Endodermal cell (in vitro differentiated cells): ENCODE results near the gene PHF8. TPM values are rescaled to one million over a fixed set of nuclear protein-coding genes. Genes with fewer than 3 reads are reported as not detected.

Experiments used
- DNase-seq: peaks from one replicate; pipeline ENCODE4 v3.0.0-alpha.2; 2017
- H3K27ac ChIP-seq: 2 replicates; pipeline ENCODE4 v1.5.1; 2013; ENCODE audit warnings: mild to moderate bottlenecking, low read depth, low read length, moderate library complexity
- H3K27me3 ChIP-seq: 2 replicates; pipeline ENCODE4 v1.6.1; 2013; ENCODE audit warnings: mild to moderate bottlenecking, low read length, moderate library complexity; ENCODE audit not compliant: insufficient read depth, control insufficient read depth, poor library complexity, severe bottlenecking
- H3K36me3 ChIP-seq: 2 replicates; pipeline ENCODE4 v1.7.0; 2013; ENCODE audit warnings: mild to moderate bottlenecking, low read length, moderate library complexity; ENCODE audit not compliant: control insufficient read depth, insufficient read depth
- H3K4me1 ChIP-seq: one replicate; pipeline ENCODE4 v1.7.0; 2013; ENCODE audit warnings: low read length; ENCODE audit not compliant: control insufficient read depth, insufficient read depth
- H3K4me3 ChIP-seq: 2 replicates; pipeline ENCODE4 v1.5.1; 2013; ENCODE audit warnings: mild to moderate bottlenecking, low read length, moderate library complexity
- H3K9ac ChIP-seq: 2 replicates; pipeline ENCODE4 v1.6.1; 2013; ENCODE audit warnings: mild to moderate bottlenecking, low read length, moderate library complexity; ENCODE audit not compliant: poor library complexity, severe bottlenecking; ENCODE audit errors: extremely low read depth
- H3K9me3 ChIP-seq: 2 replicates; pipeline ENCODE4 v1.6.1; 2013; ENCODE audit warnings: mild to moderate bottlenecking, low read length, moderate library complexity; ENCODE audit not compliant: control insufficient read depth
- H3K27ac Mint-ChIP-seq: 2 replicates; pipeline ENCODE4 v1.8.0; 2020; ENCODE audit warnings: mixed read lengths
- H3K27me3 Mint-ChIP-seq: 2 replicates; pipeline ENCODE4 v1.8.0; 2021; ENCODE audit warnings: mild to moderate bottlenecking, mixed read lengths; ENCODE audit not compliant: insufficient read depth
- H3K36me3 Mint-ChIP-seq: 2 replicates; pipeline ENCODE4 v1.8.0; 2020; ENCODE audit warnings: low read depth, mixed read lengths
- H3K4me1 Mint-ChIP-seq: 2 replicates; pipeline ENCODE4 v1.8.0; 2020; ENCODE audit warnings: mixed read lengths
- H3K4me3 Mint-ChIP-seq: 2 replicates; pipeline ENCODE4 v1.8.0; 2020; ENCODE audit warnings: mild to moderate bottlenecking, moderate library complexity, mixed read lengths
- H3K9me3 Mint-ChIP-seq: 2 replicates; pipeline ENCODE4 v1.8.0; 2020; ENCODE audit warnings: mild to moderate bottlenecking, mixed read lengths
- WGBS, 2 experiments: methylation state at CpG; one replicate each; pipeline versions ENCODE4 v1.1.5 to v1.1.7; 2013; ENCODE audit warnings: missing lambda C conversion rate in 2 of 2, mixed read lengths in 1 of 2; ENCODE audit not compliant: insufficient coverage in 1 of 2, insufficient read length in 1 of 2; 5-methylcytosine and 5-hydroxymethylcytosine counted together
- total RNA-seq, 2 donors: library from RNA; stranded (reverse); fragmentation: NEBNext Ultra II Directional in 1 of 2; extraction: Animal tissue kit (Norgen Biotek cat#: 25700) in 1 of 2; gene quantifications; 2 replicates in 1 of 2; 3 replicates in 1 of 2; pipeline ENCODE4 v1.2.1, GENCODE V29; 2021
- TF ChIP-seq, protein P1 (sequence below): fragments of 200-600 bp; sonication (generic); conservative IDR thresholded peaks from 2 replicates; pipeline ENCODE4 v1.5.0; 2021; ENCODE audit warnings: antibody characterized with exemption, mild to moderate bottlenecking

The PHF8 gene
- total RNA-seq, 2 donors from 2014 or later, result 30.6 to 36.4 TPM

DNA sequence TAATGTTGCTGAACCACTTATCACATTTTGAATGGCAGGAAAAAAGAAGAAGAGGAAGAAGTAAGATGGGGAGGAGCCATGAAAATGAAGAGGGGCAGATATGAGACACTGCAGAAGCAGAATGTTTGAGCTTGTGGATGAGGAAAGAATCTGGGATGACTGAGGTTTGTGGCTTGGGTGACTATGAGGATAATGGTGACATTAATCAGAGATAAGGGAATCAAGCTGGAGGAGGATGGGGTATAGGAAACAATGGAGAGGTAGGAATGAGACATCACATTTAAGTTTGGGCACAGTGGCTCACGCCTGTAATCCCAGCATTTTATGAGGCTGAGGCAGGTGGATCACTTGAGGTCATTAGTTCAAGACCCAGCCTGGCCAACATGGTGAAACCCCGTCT lies 19.1 kb upstream of the PHF8 start:
- H3K9me3 ChIP-seq, result no peaks in the 10 kb centered on the region
- H3K36me3 Mint-ChIP-seq, result no peaks in the 10 kb centered on the region
- H3K27me3 Mint-ChIP-seq, result no peaks in the 10 kb centered on the region
- H3K27me3 ChIP-seq, result no peaks in the 10 kb centered on the region
- H3K9me3 Mint-ChIP-seq, result peaks cover 53% of the 10 kb centered on the region
- H3K9ac ChIP-seq, result no peak overlapping the region
- no peak overlapping the region for H3K4me3 Mint-ChIP-seq
- H3K4me1 Mint-ChIP-seq, result no peaks in the 10 kb centered on the region
- TF ChIP-seq, protein P1, sequence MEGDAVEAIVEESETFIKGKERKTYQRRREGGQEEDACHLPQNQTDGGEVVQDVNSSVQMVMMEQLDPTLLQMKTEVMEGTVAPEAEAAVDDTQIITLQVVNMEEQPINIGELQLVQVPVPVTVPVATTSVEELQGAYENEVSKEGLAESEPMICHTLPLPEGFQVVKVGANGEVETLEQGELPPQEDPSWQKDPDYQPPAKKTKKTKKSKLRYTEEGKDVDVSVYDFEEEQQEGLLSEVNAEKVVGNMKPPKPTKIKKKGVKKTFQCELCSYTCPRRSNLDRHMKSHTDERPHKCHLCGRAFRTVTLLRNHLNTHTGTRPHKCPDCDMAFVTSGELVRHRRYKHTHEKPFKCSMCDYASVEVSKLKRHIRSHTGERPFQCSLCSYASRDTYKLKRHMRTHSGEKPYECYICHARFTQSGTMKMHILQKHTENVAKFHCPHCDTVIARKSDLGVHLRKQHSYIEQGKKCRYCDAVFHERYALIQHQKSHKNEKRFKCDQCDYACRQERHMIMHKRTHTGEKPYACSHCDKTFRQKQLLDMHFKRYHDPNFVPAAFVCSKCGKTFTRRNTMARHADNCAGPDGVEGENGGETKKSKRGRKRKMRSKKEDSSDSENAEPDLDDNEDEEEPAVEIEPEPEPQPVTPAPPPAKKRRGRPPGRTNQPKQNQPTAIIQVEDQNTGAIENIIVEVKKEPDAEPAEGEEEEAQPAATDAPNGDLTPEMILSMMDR, result no peak
- no peak for DNase-seq
- H3K36me3 ChIP-seq, result no peaks in the 10 kb centered on the region
- no peak overlapping the region for H3K27ac ChIP-seq
- 92 to 97% methylated on average over 2 of the region's 2 CpGs for WGBS, 2 experiments
- H3K27ac Mint-ChIP-seq, result no peak overlapping the region
- H3K4me1 ChIP-seq, result no peaks in the 10 kb centered on the region
- no peak overlapping the region for H3K4me3 ChIP-seq

DNA sequence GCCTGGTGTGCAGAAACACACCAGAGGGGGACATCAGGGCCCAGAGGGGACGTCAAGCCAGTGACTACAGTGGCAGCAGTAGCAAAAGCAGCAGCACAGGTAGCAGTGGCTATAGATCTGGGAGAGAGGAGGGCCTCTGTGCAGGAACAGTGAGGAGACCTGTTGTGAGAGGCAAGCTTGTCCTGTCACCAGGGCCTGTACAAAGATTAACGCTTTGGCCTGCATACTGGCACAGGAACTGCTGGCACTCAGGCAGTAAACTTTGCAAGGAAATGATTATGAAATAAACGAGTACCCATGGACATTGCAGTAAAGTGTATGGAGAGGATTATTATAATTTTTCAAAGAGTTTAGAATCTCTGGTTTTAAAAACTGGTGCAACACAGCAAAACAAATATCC lies 5.5 kb upstream of the PHF8 start:
- Mint-ChIP-seq H3K27ac (no peak overlapping the region), H3K4me1 (peaks cover 8% of the 10 kb centered on the region), H3K27me3 (no peaks in the 10 kb centered on the region), H3K4me3 (no peak overlapping the region), H3K9me3 (peaks cover 77% of the 10 kb centered on the region), H3K36me3 (no peaks in the 10 kb centered on the region)
- H3K27ac ChIP-seq, result no peak overlapping the region
- no peaks in the 10 kb centered on the region for H3K36me3 ChIP-seq
- H3K27me3 ChIP-seq, result no peaks in the 10 kb centered on the region
- WGBS, 2 experiments, result 76% methylated on average over 3 of the region's 3 CpGs; no CpG with 5 or more reads in 1 of the 2 experiments
- H3K9me3 ChIP-seq, result no peaks in the 10 kb centered on the region
- no peak for DNase-seq
- H3K9ac ChIP-seq, result no peak overlapping the region
- no peaks in the 10 kb centered on the region for H3K4me1 ChIP-seq
- H3K4me3 ChIP-seq, result no peak overlapping the region
- TF ChIP-seq, protein P1, result no peak

DNA sequence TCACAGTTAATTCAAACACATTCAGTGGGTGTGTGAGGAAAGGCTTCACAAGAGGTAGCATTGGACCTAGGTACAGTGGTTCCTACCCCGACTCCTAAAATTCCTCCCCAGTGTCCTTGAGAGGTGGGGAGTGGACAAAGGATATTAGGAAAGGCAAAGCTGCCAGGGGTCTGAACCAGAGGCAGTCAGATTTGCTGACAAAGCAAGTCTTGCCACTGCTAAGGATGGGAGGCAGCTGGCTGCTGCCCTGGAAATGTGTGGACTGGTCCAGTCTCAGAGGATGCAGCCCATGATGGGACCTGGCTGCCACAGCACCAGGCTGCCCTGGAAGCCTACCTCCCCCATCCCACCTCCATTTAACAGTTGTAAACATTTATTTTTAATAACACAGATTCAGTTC lies 4.1 kb upstream of the PHF8 start:
- Histone ChIP-seq H3K27ac (no peak overlapping the region), H3K27me3 (no peaks in the 10 kb centered on the region), H3K4me1 (no peaks in the 10 kb centered on the region), H3K9ac (no peak overlapping the region), H3K4me3 (no peak overlapping the region), H3K36me3 (no peaks in the 10 kb centered on the region), H3K9me3 (no peaks in the 10 kb centered on the region)
- peaks cover 8% of the 10 kb centered on the region for H3K4me1 Mint-ChIP-seq
- 80% methylated on average over 1 of the region's 1 CpG; no CpG with 5 or more reads in 1 of the 2 experiments for WGBS, 2 experiments
- H3K27me3 Mint-ChIP-seq, result no peaks in the 10 kb centered on the region
- H3K36me3 Mint-ChIP-seq, result no peaks in the 10 kb centered on the region
- TF ChIP-seq, protein P1, result no peak
- H3K27ac Mint-ChIP-seq, result no peak overlapping the region
- peaks cover 74% of the 10 kb centered on the region for H3K9me3 Mint-ChIP-seq
- DNase-seq, result no peak
- no peak overlapping the region for H3K4me3 Mint-ChIP-seq
